Prostate gland (tissue), 2 donors: ENCODE data around the gene SLC16A5.

Source experiments
- CTCF ChIP-seq, 4 experiments: fragments of 200-600 bp in 2 of 4; fragments of 450-650 bp in 2 of 4; sonication (generic) in 2 of 4; IDR thresholded peaks; 1 replicate in 3 of 4; 2 replicates in 1 of 4; pipeline ENCODE4 v1.5.1; 2016 to 2019; ENCODE audit warnings: antibody characterized with exemption in 4 of 4, mild to moderate bottlenecking in 2 of 4, moderate library complexity in 2 of 4
- POLR2A ChIP-seq: fragments of 450-650 bp; IDR thresholded peaks from one replicate; pipeline ENCODE4 v1.6.1; 2016; ENCODE audit warnings: antibody characterized with exemption, mild to moderate bottlenecking
- POLR2AphosphoS5 ChIP-seq: sonication (generic); formaldehyde crosslinking; IDR thresholded peaks from one replicate; pipeline ENCODE4 v1.6.1; 2017; ENCODE audit warnings: antibody characterized with exemption

DNA sequence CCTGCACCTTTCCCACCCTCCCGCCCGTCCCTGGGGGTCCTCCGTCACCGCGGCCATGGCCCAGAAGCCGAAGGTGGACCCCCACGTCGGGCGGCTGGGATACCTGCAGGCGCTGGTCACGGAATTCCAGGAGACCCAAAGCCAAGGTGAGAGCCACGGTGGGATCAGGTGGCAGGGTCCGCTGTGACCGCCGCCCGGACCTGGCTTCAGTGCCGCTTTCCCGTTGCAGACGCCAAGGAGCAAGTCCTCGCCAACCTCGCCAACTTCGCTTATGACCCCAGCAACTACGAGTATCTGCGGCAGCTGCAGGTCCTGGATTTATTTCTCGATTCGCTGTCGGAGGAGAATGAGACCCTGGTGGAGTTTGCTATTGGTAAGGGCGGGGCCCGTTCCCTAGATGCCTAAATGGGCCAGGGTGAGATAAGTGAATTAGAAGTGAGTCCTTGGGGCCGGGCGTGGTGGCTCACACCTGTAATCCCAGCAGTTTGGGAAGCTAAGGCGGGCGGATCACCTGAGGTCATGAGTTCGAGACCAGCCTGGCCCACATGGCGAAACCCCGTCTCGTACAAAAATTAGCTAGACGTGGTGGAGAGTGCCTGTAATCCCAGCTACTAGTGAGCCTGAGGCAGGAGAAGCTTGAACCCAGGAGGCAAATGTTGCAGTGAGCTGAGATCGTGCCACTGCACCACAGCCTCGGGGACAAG is 22.6 kb downstream of the SLC16A5 start:
- TF ChIP-seq POLR2A: no peak
- no peak for TF ChIP-seq POLR2AphosphoS5
- no peak for TF ChIP-seq CTCF (IDR thresholded peaks at IDR 0.05)
